ENCODE results near the gene PCGF3.
"Not testable (repeated sequence)": the region's sequence is repeated elsewhere in the genome, so short reads cannot be mapped to it uniquely, and the experiment has no call there.

PCGF3 gene

DNA sequence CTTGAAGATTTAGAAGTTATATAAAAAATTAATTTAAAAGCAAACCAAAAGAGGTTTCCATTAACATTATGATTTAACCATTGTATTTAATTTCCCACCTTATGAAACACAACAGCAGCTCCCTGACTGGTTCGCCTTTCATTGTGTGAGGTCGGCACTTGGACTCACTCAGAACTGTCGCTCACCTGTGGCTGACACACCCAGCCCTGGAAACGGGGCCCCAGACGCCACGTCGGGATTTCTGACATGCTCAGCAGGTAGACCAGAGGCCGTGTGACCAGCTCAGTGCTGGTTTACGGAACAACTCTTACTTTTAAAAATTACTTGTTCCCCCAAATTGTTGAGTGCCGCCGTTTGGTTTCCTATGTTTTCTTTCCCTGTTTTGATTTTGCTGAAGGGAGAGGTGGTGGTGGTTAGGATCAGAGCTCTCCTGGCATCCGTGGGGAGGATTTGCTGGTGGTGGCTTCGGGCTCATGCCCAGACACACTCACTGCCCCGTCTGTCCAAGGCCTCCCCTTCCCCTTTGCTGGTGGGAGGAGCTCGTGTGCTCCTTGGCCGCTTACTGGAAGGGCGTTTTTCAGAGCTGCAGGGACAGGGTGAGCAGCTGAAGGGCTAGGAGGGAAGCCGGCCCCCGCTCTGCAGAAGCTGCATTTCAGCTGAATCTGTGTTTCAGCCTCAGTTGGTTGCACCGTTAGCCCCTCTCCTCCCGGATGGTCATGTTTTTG lies 61.1 kb downstream of the PCGF3 start:
- no peak for DNase-seq

DNA sequence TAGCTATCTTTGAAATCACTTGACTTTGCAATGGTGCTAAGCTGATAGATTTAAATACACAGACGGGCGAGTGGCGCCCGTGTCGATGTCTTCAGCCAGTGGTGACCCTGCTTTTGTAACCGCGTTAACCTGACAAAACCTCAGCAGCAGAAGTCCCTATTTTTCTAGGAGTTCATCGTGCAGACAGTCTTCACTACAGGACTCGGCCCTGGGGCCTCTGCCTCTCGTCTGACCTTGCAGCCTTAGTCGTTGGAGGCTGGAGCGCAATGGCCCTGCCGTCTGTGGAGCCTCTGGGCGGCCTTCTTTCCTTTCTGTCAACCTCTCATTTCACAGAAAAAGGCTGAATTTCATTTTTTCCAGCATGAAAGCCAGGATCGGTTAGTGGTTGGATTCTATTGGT lies 62.4 kb downstream of the PCGF3 start:
- no peak for DNase-seq

DNA sequence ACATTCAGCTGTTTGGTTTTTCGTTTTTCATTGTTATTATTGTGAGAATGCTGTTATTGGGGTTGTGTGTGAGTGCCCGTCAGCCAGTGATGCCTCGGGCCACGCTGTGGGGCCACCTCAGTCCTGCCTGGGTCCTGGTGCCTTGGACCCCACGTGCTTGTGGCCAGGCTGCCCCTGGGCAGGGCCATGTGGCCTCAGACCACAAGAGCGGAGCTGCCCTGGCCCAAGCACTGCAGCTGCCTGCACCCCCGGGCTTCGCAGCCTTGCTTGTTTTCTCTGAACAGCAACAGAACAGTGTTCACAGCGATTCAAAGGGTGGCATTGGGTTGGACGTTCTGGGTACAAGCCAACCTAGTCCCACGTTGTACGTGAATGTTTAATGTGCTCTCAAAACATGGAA lies 63.4 kb downstream of the PCGF3 start:
- DNase-seq, result no peak

DNA sequence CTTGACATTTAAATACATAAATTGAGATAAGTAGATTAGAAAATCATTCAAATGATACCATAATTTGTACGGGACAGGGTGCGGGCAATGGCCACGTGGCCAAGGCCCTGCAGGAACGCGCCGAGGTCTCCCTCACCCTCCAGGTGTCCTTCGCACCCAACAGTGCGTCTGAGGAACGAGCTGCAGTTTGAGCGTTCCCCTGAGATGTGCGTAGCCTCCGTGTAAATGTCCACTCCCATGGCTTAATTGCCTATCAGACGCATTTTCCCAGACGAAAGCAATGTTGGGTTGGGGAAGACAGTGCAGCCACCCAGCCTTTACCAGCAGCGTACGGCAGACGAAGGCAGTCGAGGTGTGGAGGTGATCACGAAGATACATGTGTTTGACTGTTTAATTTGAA lies 63.9 kb downstream of the PCGF3 start:
- DNase-seq, result no peak

DNA sequence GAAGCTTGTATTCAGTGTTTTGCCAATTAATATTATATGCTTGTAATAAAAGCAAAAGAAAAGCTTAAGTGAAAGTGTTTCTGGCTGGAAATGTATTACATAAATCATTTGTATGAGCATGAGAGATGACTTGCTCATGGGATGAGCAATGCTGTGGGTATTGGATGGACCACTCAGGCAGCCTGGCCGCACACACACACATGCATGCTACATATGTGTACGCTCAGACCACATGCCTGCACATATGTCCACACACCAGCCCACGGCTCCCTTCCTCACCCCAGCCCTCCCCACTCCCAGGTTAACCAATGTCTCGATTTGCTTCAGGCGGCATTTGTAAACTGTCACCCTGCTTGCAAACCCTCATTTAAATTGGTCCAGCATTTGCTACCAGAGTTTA lies 64.4 kb downstream of the PCGF3 start:
- DNase-seq, result no peak

DNA sequence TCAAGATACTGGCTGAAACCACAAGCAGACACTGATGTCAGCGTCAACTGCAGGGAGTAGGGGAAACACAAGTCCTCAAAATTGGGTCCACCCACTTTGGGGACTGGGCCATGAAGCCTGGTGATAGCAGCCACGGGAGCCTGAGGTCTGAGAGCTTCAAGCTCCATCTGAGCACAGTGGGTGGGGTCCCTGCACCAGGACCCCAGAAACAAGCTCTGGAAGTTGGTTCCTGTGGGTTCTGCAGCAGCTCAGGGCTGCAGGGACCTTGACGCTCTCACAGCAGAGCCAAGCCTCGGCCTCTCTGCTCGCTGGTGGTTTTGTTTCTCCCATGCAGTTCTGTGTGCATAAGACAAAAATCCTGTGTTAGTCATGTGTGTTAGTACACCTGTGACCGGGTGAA lies 65.8 kb downstream of the PCGF3 start:
- DNase-seq, result no peak

DNA sequence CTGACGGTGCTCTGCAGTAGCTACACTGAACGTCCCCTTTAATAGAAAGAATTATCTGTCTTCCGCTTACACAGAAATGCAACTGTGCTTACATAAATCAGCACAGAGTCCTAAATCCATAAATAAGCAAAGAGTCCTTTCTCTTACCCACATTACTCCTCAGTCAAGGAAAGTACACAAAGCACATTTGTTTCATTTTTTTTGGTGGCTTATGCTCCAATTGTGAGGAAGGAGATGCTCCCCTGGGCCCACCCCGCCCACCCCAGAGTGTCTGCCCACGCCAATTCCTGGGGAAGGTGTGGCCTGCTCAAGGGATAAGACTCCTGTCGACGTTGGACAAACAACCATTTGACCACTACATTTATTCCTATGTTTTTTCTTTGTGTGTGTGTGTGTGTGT lies 66.5 kb downstream of the PCGF3 start:
- no peak for DNase-seq

DNA sequence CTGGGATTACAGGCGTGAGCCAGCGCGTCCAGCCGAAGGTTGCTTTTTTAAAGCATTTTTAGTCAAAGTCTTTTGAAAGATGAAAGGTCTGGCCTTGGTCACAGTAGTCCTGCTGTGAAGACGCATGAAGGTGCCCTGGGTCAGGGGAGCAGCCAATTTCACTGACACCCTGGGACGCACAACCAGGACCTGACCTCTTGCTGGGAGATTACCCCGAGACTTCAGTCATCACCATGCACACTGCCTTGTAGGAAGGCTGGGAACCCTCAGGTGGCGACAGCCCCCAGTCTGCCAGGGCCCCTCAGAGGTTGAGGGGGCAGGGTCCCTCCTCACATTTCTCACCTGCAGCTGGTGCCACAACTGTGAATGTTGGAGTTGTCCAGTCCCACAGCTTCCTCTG lies 67.1 kb downstream of the PCGF3 start:
- no peak for DNase-seq

DNA sequence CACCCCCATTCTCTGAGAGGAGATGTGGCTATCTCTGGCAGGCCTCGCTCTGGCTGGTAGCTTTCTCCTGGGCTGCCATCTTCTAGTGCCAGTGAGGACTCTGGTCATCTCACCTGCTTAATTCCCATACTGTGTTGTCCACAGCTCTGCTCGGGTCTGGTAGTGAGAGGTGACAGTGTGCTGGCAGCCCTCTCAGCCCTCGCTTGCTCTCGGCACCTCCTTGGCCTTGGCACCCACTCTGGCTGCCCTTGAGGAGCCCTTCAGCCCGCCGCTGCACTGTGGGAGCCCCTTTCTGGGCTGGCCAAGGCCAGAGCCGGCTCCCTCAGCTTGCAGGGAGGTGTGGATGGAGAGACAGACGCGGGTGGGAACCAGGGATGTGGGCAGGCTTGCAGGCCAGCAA lies 67.6 kb downstream of the PCGF3 start:
- no peak for DNase-seq

DNA sequence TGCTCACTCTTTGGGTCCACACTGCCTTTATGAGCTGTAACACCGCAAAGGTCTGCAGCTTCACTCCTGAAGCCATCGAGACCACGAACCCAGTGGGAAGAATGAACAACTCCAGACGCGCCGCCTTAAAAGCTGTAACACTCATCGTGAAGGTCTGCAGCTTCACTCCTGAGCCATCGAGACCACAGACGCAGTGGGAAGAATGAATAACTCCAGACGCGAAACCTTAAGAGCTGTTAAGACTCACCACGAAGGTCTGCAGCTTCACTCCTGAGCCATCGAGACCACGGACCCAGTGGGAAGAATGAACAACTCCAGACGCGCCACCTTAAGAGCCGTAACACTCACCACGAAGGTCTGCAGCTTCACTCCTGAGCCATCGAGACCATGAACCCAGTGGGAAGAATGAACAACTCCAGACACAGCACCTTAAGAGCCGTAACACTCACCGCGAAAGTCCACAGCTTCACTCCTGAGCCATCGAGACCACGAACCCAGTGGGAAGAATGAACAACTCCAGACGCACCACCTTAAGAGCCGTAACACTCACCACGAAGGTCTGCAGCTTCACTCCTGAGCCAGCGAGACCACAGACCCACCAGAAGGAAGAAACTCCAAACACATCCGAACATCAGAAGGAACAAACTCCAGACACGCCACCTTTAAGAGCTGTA lies 68.9 kb downstream of the PCGF3 start:
- not testable (repeated sequence) for DNase-seq

DNA sequence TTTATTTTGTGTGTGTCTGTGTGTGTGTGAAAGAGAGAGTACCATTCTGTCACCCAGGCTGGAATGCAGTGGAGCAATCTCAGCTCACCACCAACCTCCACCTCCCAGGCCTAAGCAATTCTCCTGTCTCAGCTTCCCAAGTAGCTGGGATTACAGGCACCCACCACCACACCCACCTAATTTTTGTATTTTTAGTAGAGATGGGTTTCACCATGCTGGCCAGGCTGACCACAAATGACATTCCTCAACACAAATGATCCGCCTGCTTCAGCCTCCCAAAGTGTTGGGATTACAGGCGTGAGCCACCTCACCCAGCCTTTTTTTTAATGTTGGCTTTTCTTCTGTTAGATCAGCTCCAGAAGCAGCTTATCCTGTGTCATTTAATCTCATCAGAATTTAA lies 69.9 kb downstream of the PCGF3 start:
- not testable (repeated sequence) for DNase-seq

DNA sequence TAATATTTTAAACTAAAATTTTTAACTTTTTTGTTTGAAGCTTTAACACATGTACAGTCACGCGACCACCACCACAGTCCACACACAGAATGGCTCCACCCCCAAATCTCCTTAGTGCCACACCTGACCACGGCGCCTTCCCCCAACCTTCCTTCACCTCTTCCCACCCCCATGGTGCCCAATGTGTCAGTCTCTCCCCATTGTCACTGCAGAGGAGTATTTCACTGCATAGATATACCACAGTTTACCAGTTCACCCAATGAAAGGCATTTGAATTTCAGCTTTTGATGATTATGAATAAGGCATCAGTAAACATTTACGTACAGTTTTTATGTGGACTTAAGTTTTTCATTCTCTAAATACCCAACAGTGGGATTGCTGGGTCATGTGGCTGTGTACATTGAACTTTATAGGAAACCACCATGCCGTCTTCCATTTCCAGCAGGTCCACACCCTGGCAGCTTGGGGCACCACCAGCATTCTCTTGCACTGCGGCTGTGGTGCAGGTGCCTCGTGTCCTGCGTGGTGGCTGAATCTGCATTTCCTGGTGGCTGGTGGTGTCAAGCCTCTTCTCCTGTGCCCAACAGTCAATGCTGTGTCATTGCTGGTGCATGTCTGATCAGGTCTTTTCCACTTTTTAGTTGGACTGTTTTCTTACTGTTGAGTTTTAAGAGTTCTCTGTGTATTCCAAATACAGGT lies 71.3 kb downstream of the PCGF3 start:
- no peak for DNase-seq

DNA sequence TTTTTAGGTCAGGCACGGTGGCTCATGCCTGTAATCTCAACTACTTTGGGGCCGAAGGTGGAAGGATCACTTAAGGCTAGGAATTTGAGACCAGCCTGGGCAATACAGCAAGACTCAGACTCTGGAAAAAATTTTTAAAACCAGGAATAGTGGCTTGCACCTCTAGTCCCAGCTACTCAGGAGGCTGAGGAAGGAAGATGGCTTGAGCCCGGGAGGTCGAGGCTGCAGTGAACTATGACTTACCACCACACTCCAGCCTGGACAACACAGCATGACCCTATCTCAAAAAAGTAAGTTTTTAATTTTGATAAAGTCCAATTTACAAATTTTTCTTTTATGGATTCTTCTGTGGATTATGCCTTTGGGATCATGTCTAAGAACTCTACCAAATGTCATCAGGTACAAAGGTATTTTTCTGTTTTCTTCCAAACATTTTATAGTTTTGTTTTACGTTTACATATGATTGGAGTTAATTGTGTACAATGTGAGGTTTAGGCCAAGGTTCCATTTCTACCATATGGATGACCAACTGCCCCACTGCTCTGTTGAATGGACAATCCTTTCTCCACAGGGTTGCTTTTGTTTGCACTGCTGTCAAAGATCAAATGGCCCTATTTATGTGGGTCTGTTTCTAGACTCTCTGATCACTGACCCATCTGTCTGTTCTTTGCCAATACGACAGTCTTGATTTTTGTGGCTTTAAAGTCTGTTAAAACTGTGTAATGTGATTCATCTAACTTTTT lies 72.1 kb downstream of the PCGF3 start:
- DNase-seq, result no peak

DNA sequence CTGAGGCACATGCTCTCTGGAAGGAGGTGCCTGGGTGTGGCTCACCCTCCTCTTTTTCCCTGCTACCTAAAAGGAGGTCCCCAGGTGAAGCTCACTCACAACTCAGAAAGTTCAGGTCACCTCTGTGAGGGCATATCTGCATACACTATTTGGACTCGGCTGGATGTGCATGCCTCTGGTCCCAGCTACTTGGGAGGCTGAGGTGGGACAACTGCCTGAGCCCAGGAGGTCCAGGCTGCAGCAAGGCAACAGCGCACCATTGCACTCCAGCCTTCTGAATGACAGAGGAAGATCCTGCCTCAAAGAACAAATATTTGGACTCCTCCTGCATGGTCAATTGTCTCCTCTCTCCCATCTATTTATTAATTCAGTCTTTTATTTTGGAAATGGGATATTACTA lies 73.9 kb downstream of the PCGF3 start:
- no peak for DNase-seq

DNA sequence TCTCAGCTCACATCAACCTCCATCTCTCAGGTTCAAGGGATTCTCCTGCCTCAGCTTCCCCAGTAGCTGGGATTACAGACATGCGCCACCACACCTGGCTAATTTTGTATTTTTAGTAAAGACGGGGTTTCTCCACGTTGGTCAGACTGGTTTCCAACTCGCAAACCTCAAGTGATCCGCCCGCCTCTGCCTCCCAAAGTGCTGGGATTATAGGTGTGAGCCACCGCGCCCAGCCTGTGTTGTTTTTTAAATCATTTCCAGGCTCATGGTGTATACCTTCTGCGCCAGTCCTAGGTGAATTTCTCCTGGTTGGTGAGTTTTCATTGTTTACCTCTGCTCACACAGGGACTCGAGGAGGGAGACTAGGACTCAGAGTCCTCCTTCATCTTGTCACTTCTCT lies 74.6 kb downstream of the PCGF3 start:
- DNase-seq, result not testable (repeated sequence)

DNA sequence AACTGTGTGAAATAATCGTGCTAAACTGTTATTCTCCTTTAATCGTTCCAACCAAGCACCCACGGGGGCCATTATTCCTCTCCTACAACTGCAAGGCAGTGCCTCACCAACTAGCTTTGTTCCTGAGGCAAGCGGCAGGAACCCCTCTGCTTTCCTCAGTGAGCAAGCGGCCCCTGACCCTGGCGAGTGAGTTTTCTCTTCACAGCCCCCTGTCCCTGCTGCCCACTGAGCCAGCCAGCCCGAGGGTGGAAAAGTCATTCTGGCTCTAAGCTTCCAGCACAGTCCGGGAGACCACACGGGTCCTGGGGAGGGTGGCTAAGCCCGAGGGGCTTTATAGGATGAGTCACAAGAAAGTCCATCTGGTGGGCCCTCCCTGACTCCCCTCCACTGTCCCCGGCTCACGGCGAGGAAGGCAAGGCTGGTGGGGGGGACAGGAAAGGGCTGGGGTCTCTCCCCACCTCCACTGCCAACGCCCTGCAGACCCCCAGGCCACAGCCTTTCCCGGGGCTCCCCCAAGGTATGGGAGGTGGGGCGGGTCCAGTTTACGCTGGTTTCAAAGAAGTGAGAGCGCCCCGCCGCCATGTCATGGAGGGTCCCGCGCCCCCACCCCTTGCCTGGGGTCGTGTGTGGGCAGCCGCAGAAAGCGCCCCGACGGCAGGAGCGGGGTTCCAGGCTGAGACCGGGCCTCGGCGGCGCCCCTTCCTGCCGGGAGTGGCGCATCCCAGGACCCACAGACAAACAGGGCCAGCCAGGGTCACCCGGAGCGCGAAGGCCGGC lies 75.3 kb downstream of the PCGF3 start:
- DNase-seq, result no peak

DNA sequence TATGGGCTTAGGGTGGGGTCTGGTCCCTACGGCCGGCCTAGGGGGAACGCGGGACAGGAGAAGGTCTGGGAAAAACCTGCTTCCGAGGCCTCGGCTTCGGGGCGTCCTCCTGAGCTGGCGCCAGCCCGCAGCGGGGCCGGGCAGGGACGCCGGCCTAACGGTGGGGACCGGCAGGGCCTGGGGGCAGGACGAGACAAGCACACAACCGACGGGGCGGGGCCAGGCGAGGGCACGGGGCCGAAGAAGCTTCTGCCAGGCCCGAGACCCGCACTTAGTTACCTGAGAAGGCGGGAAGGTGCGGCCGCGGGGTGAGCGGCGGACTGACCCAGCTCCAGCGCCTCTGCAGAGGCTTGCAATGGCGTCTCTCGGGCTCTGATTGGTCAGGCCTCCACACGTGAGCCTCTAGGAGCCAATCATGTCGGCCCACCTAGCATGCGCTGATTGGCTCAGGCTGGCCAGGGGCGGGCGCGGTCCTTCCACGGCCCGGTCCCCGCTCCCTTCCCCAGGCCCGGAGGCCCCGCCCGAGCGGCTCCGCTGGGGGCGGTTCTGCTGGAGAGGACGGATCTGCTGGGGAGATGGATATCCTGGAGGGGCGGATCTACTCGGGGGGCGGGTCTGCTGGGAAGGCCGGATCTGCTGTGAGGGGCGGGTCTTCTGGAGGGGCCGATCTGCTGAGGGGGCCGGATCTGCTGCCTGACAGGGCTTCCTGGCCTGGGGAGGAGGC lies 76.0 kb downstream of the PCGF3 start:
- DNase-seq, result peak; percentile 99

DNA sequence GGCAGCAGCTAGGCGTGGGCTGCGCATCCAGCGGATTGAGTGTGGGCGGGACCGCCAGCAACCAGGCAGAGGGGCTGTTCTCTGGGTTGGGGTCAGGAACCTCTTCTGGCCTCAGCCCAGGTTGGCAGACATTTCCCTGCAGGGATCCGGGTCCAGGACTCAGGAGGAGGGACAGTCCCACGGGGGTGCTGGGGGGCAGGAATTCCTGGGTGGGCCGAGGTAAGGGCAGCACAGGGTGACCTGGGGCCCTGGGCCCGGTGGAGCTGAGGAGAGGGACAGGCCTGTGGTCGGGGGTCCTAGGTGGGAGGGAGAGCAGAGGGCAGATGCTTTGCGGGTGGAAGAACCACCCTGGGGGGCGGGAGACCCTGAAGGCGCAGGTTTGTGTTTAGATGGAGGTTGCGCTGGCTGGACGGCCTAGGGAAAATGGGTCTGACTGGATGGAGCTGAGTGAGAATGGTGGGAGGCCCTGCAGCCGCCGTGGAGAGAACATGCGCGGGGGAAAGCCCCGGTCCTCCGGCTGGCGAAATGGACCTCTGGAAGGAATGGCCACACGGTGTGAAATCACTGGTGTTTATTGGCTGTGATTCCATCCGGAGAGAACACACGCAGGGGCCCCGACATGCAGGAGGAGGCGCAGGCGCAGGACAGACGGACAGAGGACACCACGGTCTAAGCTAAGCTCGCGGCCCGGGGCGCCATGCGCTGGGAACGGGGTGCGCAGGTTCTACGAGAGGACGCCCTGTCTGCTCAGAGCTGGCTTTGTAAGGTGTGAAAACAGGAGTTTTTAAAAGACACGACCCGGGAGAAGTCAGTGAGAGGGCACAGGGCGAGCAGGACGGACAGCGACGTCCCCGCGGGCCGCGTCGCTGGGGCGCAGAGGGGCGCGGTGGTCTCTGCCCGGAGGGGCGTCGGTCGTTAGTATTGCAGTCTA lies 79.0 kb downstream of the PCGF3 start:
- DNase-seq, result no peak

DNA sequence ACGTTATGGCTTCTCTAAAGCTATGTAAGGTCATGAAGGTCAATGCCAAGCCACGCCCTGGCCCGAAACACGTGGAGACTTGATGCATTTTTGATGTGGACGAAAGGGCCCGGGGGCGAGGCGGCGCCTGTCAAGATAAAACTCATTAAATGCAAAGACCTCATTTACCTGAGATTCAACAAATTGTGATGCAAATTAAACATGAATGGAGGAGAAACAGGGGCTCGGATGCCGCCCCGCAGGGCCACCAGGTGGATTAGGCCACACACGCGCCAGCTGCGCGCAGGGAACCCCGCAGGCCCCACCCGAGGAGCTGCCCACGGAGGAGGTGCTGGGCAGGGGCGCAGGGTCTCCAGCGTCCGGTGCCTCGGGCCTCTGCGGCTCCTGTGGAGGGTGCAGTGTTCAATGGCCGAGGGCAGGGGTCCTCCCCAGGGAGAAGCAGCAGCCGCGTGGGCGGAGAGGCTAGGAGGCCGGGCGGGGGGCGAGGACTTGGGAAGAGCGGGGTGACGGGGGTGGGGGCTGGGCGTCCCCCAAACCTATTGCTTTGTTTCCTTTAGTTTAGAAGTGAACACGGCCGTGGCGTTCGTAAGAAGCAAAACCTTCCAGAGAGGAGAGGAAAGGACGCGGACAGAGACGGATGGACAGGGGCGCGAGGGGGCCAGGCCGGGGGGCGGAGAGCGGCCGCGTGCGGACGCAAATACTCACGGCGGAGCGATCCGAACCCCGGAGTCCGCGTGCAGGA lies 79.9 kb downstream of the PCGF3 start:
- DNase-seq, result no peak
